ENCODE measurements around the gene CCL16. TPM values are rescaled to one million over a fixed set of nuclear protein-coding genes. Genes with fewer than 3 reads are reported as not detected.

CCL16 gene, protein sequence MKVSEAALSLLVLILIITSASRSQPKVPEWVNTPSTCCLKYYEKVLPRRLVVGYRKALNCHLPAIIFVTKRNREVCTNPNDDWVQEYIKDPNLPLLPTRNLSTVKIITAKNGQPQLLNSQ
- not detected in 2 replicates for total RNA-seq

DNA sequence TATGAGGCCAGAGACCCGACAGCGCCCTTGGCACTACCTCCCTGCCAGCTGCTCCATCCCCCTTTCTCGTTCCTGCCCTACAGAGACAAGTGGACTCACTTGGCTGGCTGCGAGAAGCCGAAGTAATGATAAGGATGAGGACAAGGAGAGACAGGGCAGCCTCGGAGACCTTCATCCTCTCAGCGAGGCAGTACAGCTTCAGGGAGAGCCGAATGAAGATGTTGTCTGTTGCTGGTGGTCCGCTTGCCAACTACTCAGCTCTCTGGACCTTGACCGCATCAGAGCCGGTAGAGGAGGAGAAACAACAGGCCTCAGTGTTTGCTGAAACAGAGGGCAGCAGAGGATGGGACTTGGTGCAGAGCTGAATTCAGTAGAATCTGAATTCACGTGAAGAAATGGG, at the start of gene CCL16:
CCL16 (minus strand) TSS at position 252 of the 400 bp plus-strand sequence; CDS start at position 175, 77 bp downstream.
- TF ChIP-seq, protein P1, sequence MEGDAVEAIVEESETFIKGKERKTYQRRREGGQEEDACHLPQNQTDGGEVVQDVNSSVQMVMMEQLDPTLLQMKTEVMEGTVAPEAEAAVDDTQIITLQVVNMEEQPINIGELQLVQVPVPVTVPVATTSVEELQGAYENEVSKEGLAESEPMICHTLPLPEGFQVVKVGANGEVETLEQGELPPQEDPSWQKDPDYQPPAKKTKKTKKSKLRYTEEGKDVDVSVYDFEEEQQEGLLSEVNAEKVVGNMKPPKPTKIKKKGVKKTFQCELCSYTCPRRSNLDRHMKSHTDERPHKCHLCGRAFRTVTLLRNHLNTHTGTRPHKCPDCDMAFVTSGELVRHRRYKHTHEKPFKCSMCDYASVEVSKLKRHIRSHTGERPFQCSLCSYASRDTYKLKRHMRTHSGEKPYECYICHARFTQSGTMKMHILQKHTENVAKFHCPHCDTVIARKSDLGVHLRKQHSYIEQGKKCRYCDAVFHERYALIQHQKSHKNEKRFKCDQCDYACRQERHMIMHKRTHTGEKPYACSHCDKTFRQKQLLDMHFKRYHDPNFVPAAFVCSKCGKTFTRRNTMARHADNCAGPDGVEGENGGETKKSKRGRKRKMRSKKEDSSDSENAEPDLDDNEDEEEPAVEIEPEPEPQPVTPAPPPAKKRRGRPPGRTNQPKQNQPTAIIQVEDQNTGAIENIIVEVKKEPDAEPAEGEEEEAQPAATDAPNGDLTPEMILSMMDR (IDR thresholded peaks at IDR 0.05; ENCODE audit: insufficient read depth, low read depth, low read length): no peak
- no peak for DNase-seq (ENCODE audit: low read depth)
- H3K4me3 ChIP-seq (ENCODE audit: low read depth, low read length): no peak within 1 kb of the TSS

DNA sequence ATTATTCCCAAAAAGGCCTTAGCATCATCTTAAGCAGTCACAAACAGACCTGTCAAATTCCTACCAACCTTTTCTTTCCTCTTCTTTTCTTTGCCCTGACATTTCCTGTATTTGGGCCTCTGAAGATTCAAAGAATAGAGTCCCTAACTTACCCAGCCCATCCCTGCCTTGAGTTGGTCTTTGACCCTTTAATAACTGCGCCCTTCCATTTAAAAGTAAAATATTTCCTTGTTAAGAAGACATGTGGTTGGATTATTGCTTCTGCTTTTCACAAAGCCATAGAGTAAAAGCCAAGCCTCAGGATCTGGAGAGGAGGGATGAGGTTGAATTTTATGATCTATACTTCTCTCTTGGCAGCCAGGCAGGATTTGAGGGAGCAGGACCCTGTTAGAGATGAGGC, 49.7 kb upstream of the CCL16 start:
- DNase-seq (ENCODE audit: low read depth): no peak
- TF ChIP-seq, protein P1 (IDR thresholded peaks at IDR 0.05; ENCODE audit: insufficient read depth, low read depth, low read length): no peak

DNA sequence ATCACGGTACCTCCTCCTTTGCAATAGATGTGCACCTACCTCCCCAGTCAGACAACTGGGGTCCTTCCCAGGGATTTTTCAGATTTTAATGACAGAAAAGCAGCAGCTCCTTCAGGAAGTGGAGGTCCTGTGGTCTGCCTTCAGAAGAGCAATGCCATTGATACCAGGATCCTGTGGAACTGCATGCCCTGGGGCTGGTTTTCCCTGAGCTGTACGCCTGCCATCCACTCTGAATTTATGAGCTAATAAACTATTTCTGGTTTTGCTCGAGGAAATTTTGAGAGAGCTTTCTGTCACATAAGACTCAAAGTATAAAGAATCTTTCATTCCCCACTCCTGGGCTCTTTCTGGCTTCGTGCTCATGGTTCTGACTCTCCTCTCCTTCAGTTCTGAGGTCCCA, 46.5 kb upstream of the CCL16 start:
- no peak for DNase-seq (ENCODE audit: low read depth)
- TF ChIP-seq, protein P1 (IDR thresholded peaks at IDR 0.05; ENCODE audit: insufficient read depth, low read depth, low read length): no peak
- H3K4me3 ChIP-seq (ENCODE audit: low read depth, low read length): no peak overlapping the region

More for the DNA sequence above, 49.7 kb upstream of the CCL16 start:
- H3K4me3 ChIP-seq (ENCODE audit: low read depth, low read length): no peak overlapping the region

DNA sequence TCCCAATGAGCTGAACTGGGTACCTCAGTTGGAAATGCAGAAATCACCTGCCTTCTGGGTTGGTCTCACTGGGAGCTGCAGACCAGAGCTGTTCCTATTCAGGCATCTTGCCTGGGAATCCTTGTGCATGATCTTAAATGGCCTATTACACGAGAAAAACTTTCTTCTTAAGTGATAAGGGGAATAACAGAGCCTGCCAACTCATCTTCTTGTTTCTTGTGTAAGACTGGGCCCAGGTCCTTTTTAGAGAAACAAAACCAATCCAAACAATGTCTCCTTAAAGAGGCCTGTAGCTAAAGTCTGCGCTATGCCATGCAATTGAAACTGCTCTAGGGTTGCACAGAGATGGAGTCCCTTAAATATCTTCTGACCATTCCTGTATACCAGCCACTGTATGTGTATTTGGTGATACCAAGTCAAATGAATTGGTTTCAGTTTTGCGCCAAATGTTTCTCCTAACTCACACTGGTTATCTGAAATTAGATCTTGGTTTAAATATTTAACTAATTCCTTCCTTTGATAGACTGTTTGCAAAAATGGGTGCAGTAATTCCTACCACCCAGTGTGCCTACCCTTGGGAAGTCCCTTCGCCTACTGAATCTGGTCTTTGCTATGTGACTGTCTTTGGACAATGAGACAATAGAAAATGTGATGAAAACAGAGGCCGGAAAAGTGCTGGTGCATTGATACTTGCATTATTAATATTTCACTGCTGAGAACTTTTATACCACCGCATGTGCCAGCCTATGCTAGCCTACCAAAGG, 43.0 kb upstream of the CCL16 start:
- no peak overlapping the region for H3K4me3 ChIP-seq (ENCODE audit: low read depth, low read length)
- DNase-seq (ENCODE audit: low read depth): no peak
- TF ChIP-seq, protein P1 (IDR thresholded peaks at IDR 0.05; ENCODE audit: insufficient read depth, low read depth, low read length): no peak

DNA sequence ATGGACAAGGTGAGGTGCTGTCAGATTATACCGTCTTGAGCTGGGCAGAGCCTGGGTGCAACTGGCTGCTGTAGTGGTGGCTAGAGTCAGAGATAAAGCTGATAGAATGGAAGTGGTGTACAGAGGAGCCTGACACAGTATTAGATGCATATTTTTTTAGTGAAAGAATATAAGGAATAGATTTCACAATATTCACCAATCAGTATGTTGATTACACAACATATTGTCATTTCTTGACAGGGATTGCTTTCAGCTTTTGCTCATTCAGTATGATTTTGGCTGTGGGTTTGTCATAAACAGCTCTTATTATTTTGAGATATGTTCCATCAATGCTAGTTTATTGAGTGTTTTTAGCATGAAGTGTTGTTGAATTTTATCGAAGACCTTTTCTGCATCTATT, 38.1 kb upstream of the CCL16 start:
- TF ChIP-seq, protein P1 (IDR thresholded peaks at IDR 0.05; ENCODE audit: insufficient read depth, low read depth, low read length): no peak

DNA sequence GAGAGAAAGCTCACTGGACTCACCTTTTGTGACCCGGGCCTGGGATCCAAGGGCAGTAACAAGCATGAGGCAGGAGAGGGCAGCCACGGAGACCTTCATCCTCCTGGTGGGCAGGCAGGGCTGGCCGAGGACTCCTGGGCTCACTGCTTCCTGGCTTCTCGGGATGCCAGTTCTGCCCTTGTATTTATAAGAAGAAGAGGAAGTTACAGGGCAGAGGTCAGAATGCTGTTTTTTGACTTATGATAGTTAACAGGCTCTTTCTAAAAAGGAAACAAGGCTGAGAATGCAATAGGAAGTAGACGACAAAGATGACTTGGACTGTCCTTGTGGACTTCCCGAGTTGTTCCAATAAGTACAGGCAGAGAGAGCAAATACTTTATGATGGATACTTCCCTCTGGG, 36.5 kb upstream of the CCL16 start, which contains the start of gene CCL23:
CCL23 (minus strand) TSS at position 174 of the 400 bp plus-strand sequence; CDS start at position 99, 75 bp downstream.
- H3K4me3 ChIP-seq (ENCODE audit: low read depth, low read length): no peak within 1 kb of the TSS
- TF ChIP-seq, protein P1 (IDR thresholded peaks at IDR 0.05; ENCODE audit: insufficient read depth, low read depth, low read length): no peak
- no peak for DNase-seq (ENCODE audit: low read depth)

More for the DNA sequence above, 38.1 kb upstream of the CCL16 start:
- no peak overlapping the region for H3K4me3 ChIP-seq (ENCODE audit: low read depth, low read length)
- no peak for DNase-seq (ENCODE audit: low read depth)

Measured in fibroblast of villous mesenchyme (primary cell).